ENCODE data around the gene CRACR2B.

The CRACR2B gene

GRCh38 chr11:827146-827896 is 398 bp upstream of the CRACR2B start:
- no peak for DNase-seq (ENCODE audit: low spot score)

GRCh38 chr11:828506-829175 is 922 bp downstream of the CRACR2B start:
- no peak for DNase-seq (ENCODE audit: low spot score)

GRCh38 chr11:829176-829846 is 1.6 kb downstream of the CRACR2B start:
- no peak for DNase-seq (ENCODE audit: low spot score)

DNA sequence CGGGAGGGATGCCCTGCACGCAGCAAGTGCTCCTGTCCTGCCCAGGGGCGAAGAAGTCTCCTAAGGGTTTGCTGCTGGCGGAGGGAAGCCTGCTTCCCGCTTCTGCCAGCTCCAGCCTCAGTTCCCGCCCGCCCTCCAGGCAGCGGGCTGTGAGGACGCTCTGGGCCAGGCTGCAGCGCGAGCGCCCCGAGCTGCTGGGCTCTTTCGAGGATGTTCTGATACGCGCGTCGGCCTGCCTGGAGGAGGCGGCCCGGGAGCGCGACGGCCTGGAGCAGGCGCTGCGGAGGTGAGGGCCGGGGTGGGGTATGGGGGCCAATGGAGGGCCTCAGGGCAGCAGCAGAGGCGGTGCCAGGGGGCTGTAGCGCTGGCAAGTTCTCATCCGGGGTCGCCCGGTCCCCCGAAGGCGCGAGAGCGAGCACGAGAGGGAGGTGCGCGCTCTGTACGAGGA is 2.2 kb downstream of the CRACR2B start:
- DNase-seq (ENCODE audit: low spot score) = no peak

DNA sequence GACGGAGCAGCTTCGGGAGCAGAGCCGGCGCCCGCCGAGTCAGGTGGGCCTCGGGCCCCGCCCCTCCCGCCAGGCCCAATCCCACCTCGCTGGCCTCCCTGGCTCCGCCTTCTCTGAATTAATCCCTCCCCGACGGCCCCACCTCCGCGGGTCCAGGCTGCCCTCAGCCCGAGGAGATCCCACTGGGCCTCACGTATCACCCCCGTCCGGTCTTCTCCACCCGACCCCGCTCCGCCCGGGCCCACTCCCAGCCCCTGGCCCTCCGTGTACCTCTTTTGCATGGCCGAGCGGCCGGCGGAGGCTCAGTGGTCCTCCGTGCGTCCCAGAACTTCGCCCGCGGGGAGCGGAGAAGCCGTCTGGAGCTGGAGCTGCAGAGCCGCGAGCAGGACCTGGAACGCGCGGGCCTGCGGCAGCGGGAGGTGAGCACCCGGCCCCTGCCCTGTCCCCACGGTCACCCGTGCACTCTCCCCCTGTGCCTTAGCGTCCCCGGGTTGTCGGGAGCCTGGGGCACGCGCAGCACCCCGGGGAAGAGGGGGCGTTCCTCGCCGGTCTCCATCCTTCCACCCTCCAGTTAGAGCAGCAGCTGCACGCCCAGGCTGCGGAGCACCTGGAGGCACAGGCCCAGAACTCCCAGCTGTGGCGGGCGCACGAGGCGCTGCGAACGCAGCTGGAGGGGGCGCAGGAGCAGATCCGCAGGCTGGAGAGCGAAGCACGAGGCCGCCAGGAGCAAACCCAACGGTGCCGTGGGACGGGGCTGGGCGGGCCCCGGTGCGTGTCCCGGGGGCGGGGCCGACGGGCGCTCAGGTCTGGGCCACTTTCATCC is 2.8 kb downstream of the CRACR2B start:
- DNase-seq (ENCODE audit: low spot score) = peak; percentile 69

DNA sequence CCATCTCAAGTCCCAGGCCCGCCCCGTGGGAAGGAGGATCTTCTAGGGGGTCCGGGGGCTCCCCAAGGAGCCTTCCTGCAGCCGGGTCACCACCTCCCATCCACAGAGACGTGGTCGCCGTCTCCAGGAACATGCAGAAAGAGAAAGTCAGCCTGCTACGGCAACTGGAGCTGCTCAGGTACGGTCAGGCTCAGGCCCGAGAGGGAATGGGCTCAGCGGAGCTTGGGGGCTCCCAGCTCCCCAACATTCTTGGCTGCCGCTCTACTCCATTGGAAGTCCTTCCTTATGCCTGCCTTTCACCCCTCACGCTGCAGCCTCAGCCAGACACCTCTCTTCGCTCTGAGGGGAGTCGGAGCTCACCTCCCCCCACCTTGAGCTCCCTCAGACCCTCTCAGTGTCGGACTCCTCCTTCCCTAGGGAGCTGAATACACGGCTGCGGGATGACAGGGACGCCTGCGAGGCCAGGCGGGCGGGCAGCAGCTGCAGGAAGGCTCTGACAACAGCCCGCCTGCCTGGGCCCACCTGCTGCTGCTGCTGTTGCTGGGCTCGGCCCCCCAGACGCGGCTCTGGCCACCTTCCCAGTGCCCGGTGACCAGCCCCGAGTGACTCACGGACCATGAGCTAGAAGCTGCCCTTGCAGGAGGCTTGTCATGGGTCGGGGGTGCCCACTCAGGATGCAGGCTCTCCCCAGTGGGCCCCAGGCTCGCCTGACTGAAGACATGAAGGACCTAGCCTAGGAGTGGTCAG is 3.6 kb downstream of the CRACR2B start:
- no peak for DNase-seq (ENCODE audit: low spot score)

DNA sequence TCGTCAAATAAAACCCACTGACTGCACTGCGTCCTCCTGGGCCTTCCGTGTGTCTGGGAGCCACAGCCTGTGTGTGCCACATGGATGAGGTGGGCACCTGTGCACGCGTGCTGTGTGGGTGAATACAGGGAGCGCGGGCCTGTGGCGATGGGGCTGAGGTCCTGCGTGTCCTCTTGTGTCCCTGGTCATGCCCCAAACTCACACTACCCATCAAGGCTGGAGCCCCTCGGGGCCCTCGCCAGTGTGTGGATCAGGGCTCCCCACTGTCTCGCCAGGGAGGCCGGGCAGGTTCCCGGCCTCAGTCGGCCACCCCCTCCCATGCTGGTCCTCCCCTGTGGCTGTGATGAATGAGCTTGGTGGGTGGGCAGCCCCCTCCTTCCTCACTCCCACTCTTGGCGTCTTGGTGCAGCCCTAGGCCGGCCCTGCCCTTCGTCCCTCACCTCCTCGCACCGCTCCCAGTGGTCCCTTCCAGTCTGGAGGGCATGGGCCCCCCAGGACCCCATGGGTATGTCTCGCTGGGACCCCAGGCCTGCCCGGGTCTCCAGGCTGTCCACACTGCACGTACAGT is 4.3 kb downstream of the CRACR2B start:
- no peak for DNase-seq (ENCODE audit: low spot score)

DNA sequence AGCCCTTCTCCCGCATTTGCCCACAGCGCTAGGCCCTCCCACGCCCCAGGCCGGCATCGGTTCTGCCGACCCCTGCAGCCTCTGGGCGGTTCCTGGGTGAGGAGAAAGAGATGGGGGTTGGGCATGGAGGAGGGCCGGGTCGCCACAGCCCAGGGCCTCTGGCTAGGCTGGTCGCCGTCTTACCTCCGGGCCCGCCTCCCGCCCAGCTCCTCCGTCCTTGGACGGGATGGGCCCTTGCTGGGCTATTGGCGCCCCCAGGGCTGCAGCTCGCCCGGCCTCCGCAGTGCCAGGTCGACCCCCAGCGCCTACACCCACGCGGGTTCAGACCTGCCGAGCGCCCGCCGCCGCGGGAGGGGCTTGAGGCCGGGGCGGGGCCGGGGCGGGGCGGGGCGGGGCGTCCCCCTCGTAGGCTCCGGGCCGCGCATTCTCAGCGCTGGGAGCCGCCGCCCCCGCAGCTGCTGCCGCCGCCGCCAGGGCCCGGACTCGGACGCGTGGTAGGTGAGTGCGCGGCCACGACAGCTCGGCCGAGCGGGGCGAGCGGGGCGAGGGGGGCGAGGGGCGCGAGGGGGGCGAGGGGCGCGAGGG is 4.9 kb downstream of the CRACR2B start, which contains the start of gene CD151:
Gene CD151 (plus strand): TSS at position 424 of the 585 bp plus-strand sequence. CDS start 3,118 bp downstream, outside the sequence.
- peak; percentile 80 for DNase-seq (ENCODE audit: low spot score)

- DNase-seq (ENCODE audit: low spot score) = no peak
Observed at GRCh38 chr11:833114-833791, 5.5 kb downstream of the CRACR2B start.

DNA sequence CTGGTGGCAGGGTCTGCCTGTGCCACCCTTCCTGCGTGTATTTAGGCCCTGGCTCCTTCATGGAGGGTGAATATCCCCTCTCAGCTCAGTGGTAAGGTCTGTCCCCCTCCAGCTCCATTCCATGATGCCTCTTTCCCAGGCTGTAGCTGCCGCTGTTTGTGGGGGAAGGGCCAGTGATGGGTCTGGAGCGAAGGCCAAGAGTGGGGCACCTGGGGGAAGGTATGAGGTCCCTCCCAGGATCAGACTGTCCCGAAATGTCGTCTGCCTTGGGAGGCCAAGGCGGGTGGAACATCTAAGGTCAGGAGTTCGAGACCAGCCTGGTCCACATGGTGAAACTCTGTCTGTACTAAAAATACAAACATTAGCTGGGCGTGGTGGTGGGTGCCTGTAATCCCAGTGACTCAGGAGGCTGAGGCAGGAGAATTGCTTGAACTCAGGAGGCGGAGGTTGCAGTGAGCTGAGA is 6.2 kb downstream of the CRACR2B start:
- no peak for DNase-seq (ENCODE audit: low spot score)

DNA sequence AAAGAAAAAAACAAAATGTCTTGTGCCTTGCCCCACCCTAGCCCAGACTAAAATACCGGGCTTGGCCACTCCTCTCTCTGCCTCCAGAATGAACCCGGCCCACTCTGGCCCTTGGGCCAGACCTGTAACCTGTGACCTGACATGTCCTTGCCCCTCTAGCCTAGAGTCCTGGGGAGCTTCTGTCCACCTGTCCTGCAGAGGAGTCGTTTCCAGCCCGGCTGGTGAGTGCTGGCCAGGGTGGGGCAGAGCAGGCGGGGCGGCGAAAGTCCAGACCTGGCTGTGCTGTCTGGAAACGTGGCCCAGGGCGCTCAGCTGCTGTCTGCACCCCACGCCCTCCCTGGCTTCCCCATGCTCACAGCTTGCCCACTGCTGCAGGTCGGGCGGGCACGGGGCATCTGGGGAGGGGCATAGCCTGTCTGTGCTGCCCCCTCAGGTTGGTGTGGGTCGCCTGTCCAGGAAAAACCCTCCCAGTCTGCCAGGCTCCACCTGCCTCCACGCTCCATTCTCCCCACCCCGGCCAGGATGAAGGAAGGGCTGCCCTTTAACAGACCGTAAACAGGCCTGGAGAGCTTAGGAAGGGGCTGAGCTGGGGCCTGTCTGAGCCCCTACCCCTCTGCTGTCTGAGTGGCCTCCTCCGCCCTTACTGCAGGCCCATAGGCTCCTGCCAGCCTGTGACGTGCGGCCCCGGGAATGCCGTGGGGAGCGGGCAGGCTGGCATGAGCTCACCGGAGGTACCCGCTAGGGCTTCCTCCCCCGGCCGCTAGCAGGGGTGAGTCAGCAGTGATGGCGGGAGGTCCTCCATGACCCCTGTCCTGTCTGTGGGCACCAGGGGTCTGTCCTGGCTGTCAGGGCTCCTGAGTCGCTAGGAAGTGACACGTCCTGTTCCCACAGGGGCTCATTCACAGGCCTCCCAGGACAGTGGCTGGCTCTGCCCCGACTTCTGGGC is 6.9 kb downstream of the CRACR2B start:
- DNase-seq (ENCODE audit: low spot score) = peak; percentile 75

DNA sequence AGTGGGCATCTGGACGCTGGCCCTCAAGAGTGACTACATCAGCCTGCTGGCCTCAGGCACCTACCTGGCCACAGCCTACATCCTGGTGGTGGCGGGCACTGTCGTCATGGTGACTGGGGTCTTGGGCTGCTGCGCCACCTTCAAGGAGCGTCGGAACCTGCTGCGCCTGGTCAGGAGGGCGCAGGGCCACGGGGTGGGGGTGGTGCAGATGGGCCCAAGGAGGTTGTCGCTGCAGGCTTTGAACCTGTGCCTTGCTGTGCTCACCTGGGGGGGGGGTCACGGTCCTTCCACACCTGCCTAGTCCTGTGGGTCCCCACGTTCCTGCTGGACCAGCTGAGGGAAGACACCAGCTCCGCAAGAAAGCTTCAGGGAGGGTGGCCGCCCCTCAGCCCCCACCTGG is 8.6 kb downstream of the CRACR2B start:
- DNase-seq (ENCODE audit: low spot score) = no peak

DNA sequence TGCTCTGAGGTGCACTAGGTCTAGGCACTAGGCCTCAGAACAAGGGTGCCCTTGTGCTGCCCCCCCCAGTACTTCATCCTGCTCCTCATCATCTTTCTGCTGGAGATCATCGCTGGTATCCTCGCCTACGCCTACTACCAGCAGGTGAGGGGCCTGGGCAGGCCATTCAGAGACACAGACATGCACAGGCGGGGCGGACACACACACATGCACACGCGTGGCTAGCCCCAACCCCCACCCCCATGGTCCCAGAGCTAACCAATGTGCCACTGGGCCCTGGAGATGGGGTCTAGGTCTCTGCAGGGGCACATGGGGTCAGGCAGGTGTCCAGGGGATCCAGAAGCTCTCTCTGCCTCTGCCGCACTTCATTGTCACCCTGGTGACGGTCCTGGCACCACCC is 9.0 kb downstream of the CRACR2B start:
- DNase-seq (ENCODE audit: low spot score) = no peak

GRCh38 chr11:837189-837989 is 9.7 kb downstream of the CRACR2B start:
- no peak for DNase-seq (ENCODE audit: low spot score)

DNA sequence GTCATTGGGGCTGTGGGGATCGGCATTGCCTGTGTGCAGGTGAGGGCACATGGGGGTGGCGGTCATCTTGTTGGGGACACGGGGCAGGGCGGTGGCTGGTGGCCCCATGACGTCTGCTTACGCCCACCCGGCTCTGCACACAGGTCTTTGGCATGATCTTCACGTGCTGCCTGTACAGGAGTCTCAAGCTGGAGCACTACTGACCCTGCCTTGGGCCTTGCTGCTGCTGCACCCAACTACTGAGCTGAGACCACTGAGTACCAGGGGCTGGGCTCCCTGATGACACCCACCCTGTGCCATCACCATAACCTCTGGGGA is 10.2 kb downstream of the CRACR2B start:
- DNase-seq (ENCODE audit: low spot score) = no peak

- DNase-seq (ENCODE audit: low spot score) = no peak
Observed at GRCh38 chr11:838441-839279, 10.9 kb downstream of the CRACR2B start.

GRCh38 chr11:839280-839623 is 11.5 kb downstream of the CRACR2B start:
- no peak for DNase-seq (ENCODE audit: low spot score)

All from hepatic stellate cell (primary cell).